Vagina (tissue), 2 donors: ENCODE results near the gene KBTBD8. TPM values are rescaled to one million over a fixed set of nuclear protein-coding genes. Genes with fewer than 3 reads are reported as not detected.

Experiments
- DNase-seq, 2 donors: peaks; one replicate each; pipeline ENCODE4 v3.0.0-alpha.2; 2017; ENCODE audit errors: extremely low spot score in 2 of 2
- H3K27ac ChIP-seq: fragments of 200-600 bp; sonication (generic); one replicate; pipeline ENCODE4 v1.5.1; 2019
- H3K27me3 ChIP-seq: fragments of 200-600 bp; sonication (generic); one replicate; pipeline ENCODE4 v1.5.1; 2019
- H3K36me3 ChIP-seq, 2 donors: fragments of 200-600 bp; sonication (generic); one replicate each; pipeline ENCODE4 v1.5.1; 2017 to 2019
- H3K4me1 ChIP-seq: fragments of 200-600 bp; sonication (generic); one replicate; pipeline ENCODE4 v1.5.1; 2019
- H3K4me3 ChIP-seq, 2 donors: fragments of 200-600 bp; sonication (generic); 1 replicate in 1 of 2; 2 replicates in 1 of 2; pipeline ENCODE4 v1.5.1; 2016 to 2019
- H3K9me3 ChIP-seq: fragments of 200-600 bp; sonication (generic); one replicate; pipeline ENCODE4 v1.5.1; 2019
- CTCF ChIP-seq, 3 experiments: fragments of 450-650 bp in 2 of 3; fragments of 200-600 bp in 1 of 3; sonication (generic) in 1 of 3; IDR thresholded peaks; one replicate each; pipeline ENCODE4 v1.5.1; 2017 to 2019; ENCODE audit warnings: antibody characterized with exemption in 3 of 3, mild to moderate bottlenecking in 2 of 3, moderate library complexity in 2 of 3
- POLR2A ChIP-seq, 2 donors: fragments of 450-650 bp; IDR thresholded peaks; one replicate each; pipeline ENCODE4 v1.6.1; 2017; ENCODE audit warnings: antibody characterized with exemption in 2 of 2, mild to moderate bottlenecking in 2 of 2, moderate library complexity in 2 of 2
- POLR2AphosphoS5 ChIP-seq, 2 donors: sonication (generic); formaldehyde crosslinking; IDR thresholded peaks; one replicate each; pipeline ENCODE4 v1.9.0; 2017; ENCODE audit warnings: antibody characterized with exemption in 2 of 2, mild to moderate bottlenecking in 2 of 2, low read depth in 1 of 2; ENCODE audit not compliant: insufficient read depth in 1 of 2
- intact Hi-C: fragments of 100-400 bp; cut with DNase I; formaldehyde crosslinking; loops from one replicate; pipeline ENCODE4 v1.15.1; 2023
- total RNA-seq: library from RNA; depleted of rRNA; stranded (reverse); fragments of >200 nt; gene quantifications from one replicate; pipeline ENCODE4 v1.2.3, GENCODE V29; 2016

KBTBD8 gene
- 0.49 TPM for total RNA-seq

- Histone ChIP-seq H3K27ac (no peak within 1 kb of the TSS), H3K9me3 (no peaks in the 10 kb centered on the region), H3K36me3 (no peaks in the 10 kb centered on the region), H3K4me3 (peak within 1 kb of the TSS; percentile 83 to 94), H3K4me1 (peaks cover 12% of the 10 kb centered on the region), H3K27me3 (no peaks in the 10 kb centered on the region)
- intact Hi-C loops: no loop called here
- TF ChIP-seq POLR2AphosphoS5 (IDR thresholded peaks at IDR 0.05; ENCODE audit: insufficient read depth in 1 of 2, low read depth in 1 of 2) (peak; percentile 85 to 91), CTCF (IDR thresholded peaks at IDR 0.05) (no peak), POLR2A (IDR thresholded peaks at IDR 0.05) (peak in 1 of 2 donors; percentile 23)
- peak; percentile 99 to 100 for DNase-seq
Measured at GRCh38 chr3:66998113-66998903, at the start of gene KBTBD8. TSS of gene KBTBD8 (plus strand) at chr3:66998307. CDS start at chr3:66998356, 49 bp downstream.

GRCh38 chr3:66948838-66949237, 49.3 kb upstream of the KBTBD8 start:
- H3K4me3 ChIP-seq: no peak overlapping the region
- no peaks in the 10 kb centered on the region for H3K27me3 ChIP-seq
- H3K27ac ChIP-seq: no peak overlapping the region
- no peaks in the 10 kb centered on the region for H3K4me1 ChIP-seq
- intact Hi-C loops: no loop called here
- H3K36me3 ChIP-seq: no peaks in the 10 kb centered on the region
- no peaks in the 10 kb centered on the region for H3K9me3 ChIP-seq
- DNase-seq: no peak
- TF ChIP-seq POLR2AphosphoS5 (IDR thresholded peaks at IDR 0.05; ENCODE audit: insufficient read depth in 1 of 2, low read depth in 1 of 2): no peak

GRCh38 chr3:66949898-66950297, 48.2 kb upstream of the KBTBD8 start:
- Histone ChIP-seq H3K4me3 (no peak overlapping the region), H3K27me3 (no peaks in the 10 kb centered on the region), H3K4me1 (no peaks in the 10 kb centered on the region), H3K36me3 (no peaks in the 10 kb centered on the region), H3K27ac (no peak overlapping the region), H3K9me3 (no peaks in the 10 kb centered on the region)
- intact Hi-C loops: no loop called here
- TF ChIP-seq POLR2A (IDR thresholded peaks at IDR 0.05) (no peak), CTCF (IDR thresholded peaks at IDR 0.05) (no peak), POLR2AphosphoS5 (IDR thresholded peaks at IDR 0.05; ENCODE audit: insufficient read depth in 1 of 2, low read depth in 1 of 2) (no peak)
- DNase-seq: no peak

GRCh38 chr3:66952357-66952756, 45.8 kb upstream of the KBTBD8 start:
- no peaks in the 10 kb centered on the region for H3K4me1 ChIP-seq
- TF ChIP-seq CTCF (IDR thresholded peaks at IDR 0.05): no peak
- TF ChIP-seq POLR2A (IDR thresholded peaks at IDR 0.05): no peak
- no peak for TF ChIP-seq POLR2AphosphoS5 (IDR thresholded peaks at IDR 0.05; ENCODE audit: insufficient read depth in 1 of 2, low read depth in 1 of 2)
- H3K9me3 ChIP-seq: no peaks in the 10 kb centered on the region
- no peaks in the 10 kb centered on the region for H3K27me3 ChIP-seq
- intact Hi-C loops: no loop called here
- H3K36me3 ChIP-seq: no peaks in the 10 kb centered on the region
- H3K4me3 ChIP-seq: no peak overlapping the region
- no peak overlapping the region for H3K27ac ChIP-seq
- DNase-seq: no peak

GRCh38 chr3:66953934-66954445, 44.1 kb upstream of the KBTBD8 start:
- Histone ChIP-seq H3K4me1 (no peaks in the 10 kb centered on the region), H3K27me3 (no peaks in the 10 kb centered on the region), H3K4me3 (no peak overlapping the region), H3K36me3 (no peaks in the 10 kb centered on the region), H3K9me3 (no peaks in the 10 kb centered on the region), H3K27ac (no peak overlapping the region)
- TF ChIP-seq POLR2AphosphoS5 (IDR thresholded peaks at IDR 0.05; ENCODE audit: insufficient read depth in 1 of 2, low read depth in 1 of 2) (no peak), POLR2A (IDR thresholded peaks at IDR 0.05) (no peak), CTCF (IDR thresholded peaks at IDR 0.05) (no peak)
- no peak for DNase-seq
- intact Hi-C loops: no loop called here
